ENCODE data around the gene CYP4F22. TPM values are rescaled to one million over a fixed set of nuclear protein-coding genes. Genes with fewer than 3 reads are reported as not detected.

CYP4F22 gene
- total and polyA plus RNA-seq, 10 of the 15 experiments (the other 5 are each of a cell fraction or from before 2014, with no cell fraction given): not detected

DNA sequence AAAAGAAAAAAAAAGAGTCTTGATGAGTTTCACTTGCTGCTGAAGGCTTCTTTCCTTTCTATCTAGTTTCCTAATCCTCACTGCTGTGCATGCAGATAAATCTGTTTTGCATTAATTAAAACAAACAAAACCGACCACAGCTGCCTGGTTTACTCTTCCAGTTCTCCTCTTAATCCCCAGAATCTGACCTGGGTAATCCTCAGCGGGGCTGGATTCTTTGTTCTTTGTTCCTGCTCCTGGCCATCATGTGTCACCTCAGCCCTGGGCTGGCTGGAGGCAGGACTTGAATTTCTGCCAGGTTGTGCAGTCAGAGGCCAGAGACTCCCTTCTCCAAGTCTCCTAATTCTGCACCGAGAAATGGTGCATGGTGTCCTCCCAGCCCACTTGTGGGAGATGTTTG lies 54.5 kb downstream of the CYP4F22 start:
- Histone ChIP-seq H3K36me3 (ENCODE audit: control insufficient read depth in 2 of 2, insufficient read depth in 2 of 2, low read length in 1 of 2) (no peaks in the 10 kb centered on the region), H3K4me2 (ENCODE audit: control insufficient read depth, insufficient read depth) (no peak overlapping the region), H3K79me2 (ENCODE audit: control insufficient read depth, insufficient read depth, low read length) (no peaks in the 10 kb centered on the region), H3K27me3 (replicated peaks in 1 of 2; ENCODE audit: control insufficient read depth in 2 of 2, insufficient read depth in 2 of 2, low read length in 1 of 2) (no peaks in the 10 kb centered on the region; a peak in 2 of 4 replicates), H3K9me3 (replicated peaks; ENCODE audit: control insufficient read depth, insufficient read depth, low read length) (no peaks in the 10 kb centered on the region), H3K4me3 (no peak overlapping the region), H2AFZ (ENCODE audit: control insufficient read depth, low read depth, low read length) (no peak overlapping the region), H3K4me1 (ENCODE audit: control insufficient read depth, insufficient read depth, low read length) (no peaks in the 10 kb centered on the region), H4K20me1 (ENCODE audit: control insufficient read depth, insufficient read depth) (no peaks in the 10 kb centered on the region), H3K27ac (ENCODE audit: control insufficient read depth, insufficient read depth) (no peak overlapping the region), H3K9ac (ENCODE audit: control insufficient read depth, insufficient read depth, low read length) (no peak overlapping the region)
- no TSS peak for BruUV-seq (replicated peaks)
- CTCF ChIA-PET: no interaction called here
- FAIRE-seq (no peak), ATAC-seq (no peak), DNase-seq (ENCODE audit: low read depth, low spot score) (no peak)
- TF ChIP-seq HDAC2 (IDR thresholded peaks at IDR 0.05): no peak
- RAD21 ChIA-PET (ENCODE audit: unreplicated experiment): no interaction called here
- WGBS (ENCODE audit: insufficient coverage, insufficient replicate concordance, low lambda C conversion rate, missing lambda C conversion rate): 18% methylated on average over 3 of the region's 3 CpGs
- intact Hi-C loops (cut with micrococcal nuclease; ENCODE audit: unreplicated experiment): no loop called here
- in situ Hi-C loops (cut with MboI): no loop called here
- SMC1A ChIA-PET (ENCODE audit: uncharacterized antibody, unreplicated experiment): no interaction called here
- POLR2A ChIA-PET: no interaction called here

DNA sequence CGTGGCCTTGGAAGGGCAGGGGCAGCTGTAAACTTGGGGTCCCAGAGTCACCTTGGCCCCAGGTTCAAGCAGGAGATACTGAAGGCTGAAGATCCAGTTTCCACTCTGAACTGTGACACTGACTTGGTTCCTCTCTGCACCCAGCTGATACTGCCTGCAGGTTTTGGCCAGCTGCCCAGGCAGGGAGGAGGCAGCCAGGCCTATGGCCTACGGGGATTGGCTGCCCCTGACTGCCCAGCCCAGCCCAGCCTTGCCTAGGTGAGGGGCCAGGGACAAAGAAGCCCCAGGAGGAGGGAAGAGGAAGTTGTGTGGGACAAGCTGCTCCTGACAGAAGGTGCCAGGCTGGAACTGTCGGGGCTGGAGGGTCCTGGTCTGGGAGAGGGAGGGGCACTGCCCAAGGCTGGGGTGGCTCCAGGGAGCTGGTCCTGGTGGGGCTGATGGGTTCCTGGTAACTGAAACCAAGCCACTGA lies 55.0 kb downstream of the CYP4F22 start:
- no peak for FAIRE-seq
- intact Hi-C loops (cut with micrococcal nuclease; ENCODE audit: unreplicated experiment): no loop called here

More for the DNA sequence above, 55.0 kb downstream of the CYP4F22 start:
- H3K79me2 ChIP-seq (ENCODE audit: control insufficient read depth, insufficient read depth, low read length): no peaks in the 10 kb centered on the region
- H3K9ac ChIP-seq (ENCODE audit: control insufficient read depth, insufficient read depth, low read length): no peak overlapping the region
- H2AFZ ChIP-seq (ENCODE audit: control insufficient read depth, low read depth, low read length): no peak overlapping the region
- H3K27me3 ChIP-seq (replicated peaks in 1 of 2; ENCODE audit: control insufficient read depth in 2 of 2, insufficient read depth in 2 of 2, low read length in 1 of 2): no peaks in the 10 kb centered on the region; a peak in 2 of 4 replicates
- ChIA-PET POLR2A (no interaction called here), CTCF (no interaction called here), SMC1A (ENCODE audit: uncharacterized antibody, unreplicated experiment) (no interaction called here), RAD21 (ENCODE audit: unreplicated experiment) (no interaction called here)
- H3K4me2 ChIP-seq (ENCODE audit: control insufficient read depth, insufficient read depth): no peak overlapping the region
- no peak for TF ChIP-seq ATF7 (IDR thresholded peaks at IDR 0.05; ENCODE audit: low read depth)
- TF ChIP-seq, protein P1, sequence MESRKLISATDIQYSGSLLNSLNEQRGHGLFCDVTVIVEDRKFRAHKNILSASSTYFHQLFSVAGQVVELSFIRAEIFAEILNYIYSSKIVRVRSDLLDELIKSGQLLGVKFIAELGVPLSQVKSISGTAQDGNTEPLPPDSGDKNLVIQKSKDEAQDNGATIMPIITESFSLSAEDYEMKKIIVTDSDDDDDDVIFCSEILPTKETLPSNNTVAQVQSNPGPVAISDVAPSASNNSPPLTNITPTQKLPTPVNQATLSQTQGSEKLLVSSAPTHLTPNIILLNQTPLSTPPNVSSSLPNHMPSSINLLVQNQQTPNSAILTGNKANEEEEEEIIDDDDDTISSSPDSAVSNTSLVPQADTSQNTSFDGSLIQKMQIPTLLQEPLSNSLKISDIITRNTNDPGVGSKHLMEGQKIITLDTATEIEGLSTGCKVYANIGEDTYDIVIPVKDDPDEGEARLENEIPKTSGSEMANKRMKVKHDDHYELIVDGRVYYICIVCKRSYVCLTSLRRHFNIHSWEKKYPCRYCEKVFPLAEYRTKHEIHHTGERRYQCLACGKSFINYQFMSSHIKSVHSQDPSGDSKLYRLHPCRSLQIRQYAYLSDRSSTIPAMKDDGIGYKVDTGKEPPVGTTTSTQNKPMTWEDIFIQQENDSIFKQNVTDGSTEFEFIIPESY (IDR thresholded peaks at IDR 0.05): no peak
- no peak for TF ChIP-seq KDM1A (IDR thresholded peaks at IDR 0.05; ENCODE audit: borderline replicate concordance)
- no peak for TF ChIP-seq TCF7 (IDR thresholded peaks at IDR 0.05; ENCODE audit: borderline replicate concordance)
- TF ChIP-seq RAD51 (IDR thresholded peaks at IDR 0.05): no peak
- TF ChIP-seq FOXM1 (IDR thresholded peaks at IDR 0.05; ENCODE audit: low read depth, low read length): no peak
- TF ChIP-seq POU2F2 (IDR thresholded peaks at IDR 0.05; ENCODE audit: borderline replicate concordance, low read depth, low read length): no peak
- no peak for TF ChIP-seq RCOR1 (conservative IDR thresholded peaks at IDR 0.05; ENCODE audit: low read depth, low read length)
- no peak for TF ChIP-seq ZNF622 (IDR thresholded peaks at IDR 0.05)
- TF ChIP-seq MYB (IDR thresholded peaks at IDR 0.05; ENCODE audit: borderline replicate concordance, low read depth, low read length): no peak
- no TSS peak for BruUV-seq (replicated peaks)
- WGBS (ENCODE audit: insufficient coverage, insufficient replicate concordance, low lambda C conversion rate, missing lambda C conversion rate): 4% methylated on average over 3 of the region's 3 CpGs
- no peaks in the 10 kb centered on the region for H3K9me3 ChIP-seq (replicated peaks; ENCODE audit: control insufficient read depth, insufficient read depth, low read length)
- no peak for ATAC-seq
- in situ Hi-C loops (cut with MboI): no loop called here
- no peaks in the 10 kb centered on the region for H3K36me3 ChIP-seq (ENCODE audit: control insufficient read depth in 2 of 2, insufficient read depth in 2 of 2, low read length in 1 of 2)
- DNase-seq (ENCODE audit: low read depth, low spot score): no peak
- H3K4me3 ChIP-seq: no peak overlapping the region
- H4K20me1 ChIP-seq (ENCODE audit: control insufficient read depth, insufficient read depth): no peaks in the 10 kb centered on the region
- H3K27ac ChIP-seq (ENCODE audit: control insufficient read depth, insufficient read depth): no peak overlapping the region
- H3K4me1 ChIP-seq (ENCODE audit: control insufficient read depth, insufficient read depth, low read length): no peaks in the 10 kb centered on the region

Measured in GM12878 (cell line).